Measurements from ENCODE around the gene ALK. TPM values are rescaled to one million over a fixed set of nuclear protein-coding genes. Genes with fewer than 3 reads are reported as not detected.

The ALK gene
- total and polyA plus RNA-seq, 12 donors = 0.09 to 1.8 (median 0.53) TPM; not detected in 1

DNA sequence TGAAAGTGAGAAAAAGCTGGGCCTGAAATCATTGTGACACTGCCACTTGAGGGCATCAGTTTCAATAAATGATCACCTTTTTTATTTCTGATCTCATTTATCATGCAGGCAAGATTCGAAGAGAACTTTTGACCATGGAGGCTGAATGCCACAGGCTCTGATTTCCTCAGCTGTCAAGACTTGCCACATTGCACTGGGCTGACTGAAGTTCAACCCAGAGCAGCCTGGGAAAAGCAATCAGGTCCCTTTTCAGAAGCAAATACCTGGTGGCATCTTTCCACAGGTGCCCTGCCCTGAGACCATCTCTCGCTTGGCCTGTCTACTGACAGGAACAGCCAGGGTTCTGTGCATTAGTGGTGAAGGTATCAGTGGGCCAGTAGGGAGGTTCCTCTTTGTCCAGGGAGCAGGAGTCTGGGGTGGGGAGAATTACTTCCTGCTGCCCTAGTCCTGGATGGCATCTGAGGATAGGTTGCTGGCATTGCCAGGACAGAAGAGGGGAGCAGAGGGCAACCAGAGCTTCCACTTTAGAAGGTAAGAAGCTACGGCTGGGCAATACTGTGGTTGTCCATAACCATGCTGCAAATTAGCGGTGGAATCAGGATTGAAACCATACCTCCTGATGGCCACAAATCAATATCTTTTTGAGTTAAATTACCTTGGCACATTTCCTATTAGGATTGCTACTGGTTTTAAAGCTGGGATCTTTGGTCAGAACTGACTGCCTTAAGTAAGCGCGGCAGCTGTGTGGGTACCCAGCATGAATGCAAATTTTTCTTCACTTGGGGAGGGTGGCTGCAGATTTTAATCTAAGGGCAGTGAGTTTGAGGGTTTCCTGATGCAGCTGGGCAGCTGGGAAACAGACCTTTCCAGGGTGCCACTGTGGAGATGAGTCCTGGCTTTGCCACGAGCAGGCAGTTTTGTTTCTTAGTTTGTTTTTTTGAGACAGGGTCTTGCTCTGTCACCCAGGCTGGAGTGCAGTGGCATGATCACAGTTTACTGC lies 394.5 kb downstream of the ALK start:
- no peak for DNase-seq
- 86 to 94% (median 88%) methylated on average over 6 to 7 of the region's 7 CpGs for WGBS, 4 donors

DNA sequence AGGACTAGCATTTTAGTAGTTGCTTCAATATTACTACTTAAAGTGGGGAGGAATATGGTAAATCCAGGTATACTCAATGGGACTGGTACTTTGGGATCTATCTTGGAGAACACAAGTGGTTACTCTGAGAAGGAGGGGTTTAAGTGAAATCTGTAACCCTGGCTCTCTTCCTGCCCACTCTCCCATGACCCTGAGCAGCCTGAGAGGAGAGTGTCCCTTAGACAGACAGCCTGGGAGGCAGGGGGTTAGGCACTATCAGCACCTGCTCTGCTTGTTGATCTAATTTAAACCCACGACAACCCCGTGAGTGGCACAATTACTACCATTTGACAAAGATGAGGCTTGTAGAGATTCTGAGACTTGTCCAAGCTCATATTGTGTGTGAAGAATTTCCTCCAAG lies 395.5 kb downstream of the ALK start:
- Histone ChIP-seq H3K4me3 (no peak overlapping the region), H3K4me1 (replicated peaks in 1 of 2) (no peaks in the 10 kb centered on the region), H3K27me3 (no peaks in the 10 kb centered on the region), H3K9me3 (replicated peaks in 1 of 3) (no peaks in the 10 kb centered on the region), H3K36me3 (replicated peaks in 1 of 2) (no peaks in the 10 kb centered on the region), H3K27ac (no peak overlapping the region)
- no peak for DNase-seq
- intact Hi-C loops (cut with DNase I) = no loop called here
- 79 to 100% (median 90%) methylated on average over 2 of the region's 2 CpGs for WGBS, 4 donors
- no peak for TF ChIP-seq POLR2A (IDR thresholded peaks at IDR 0.05)
- TF ChIP-seq, protein P1, sequence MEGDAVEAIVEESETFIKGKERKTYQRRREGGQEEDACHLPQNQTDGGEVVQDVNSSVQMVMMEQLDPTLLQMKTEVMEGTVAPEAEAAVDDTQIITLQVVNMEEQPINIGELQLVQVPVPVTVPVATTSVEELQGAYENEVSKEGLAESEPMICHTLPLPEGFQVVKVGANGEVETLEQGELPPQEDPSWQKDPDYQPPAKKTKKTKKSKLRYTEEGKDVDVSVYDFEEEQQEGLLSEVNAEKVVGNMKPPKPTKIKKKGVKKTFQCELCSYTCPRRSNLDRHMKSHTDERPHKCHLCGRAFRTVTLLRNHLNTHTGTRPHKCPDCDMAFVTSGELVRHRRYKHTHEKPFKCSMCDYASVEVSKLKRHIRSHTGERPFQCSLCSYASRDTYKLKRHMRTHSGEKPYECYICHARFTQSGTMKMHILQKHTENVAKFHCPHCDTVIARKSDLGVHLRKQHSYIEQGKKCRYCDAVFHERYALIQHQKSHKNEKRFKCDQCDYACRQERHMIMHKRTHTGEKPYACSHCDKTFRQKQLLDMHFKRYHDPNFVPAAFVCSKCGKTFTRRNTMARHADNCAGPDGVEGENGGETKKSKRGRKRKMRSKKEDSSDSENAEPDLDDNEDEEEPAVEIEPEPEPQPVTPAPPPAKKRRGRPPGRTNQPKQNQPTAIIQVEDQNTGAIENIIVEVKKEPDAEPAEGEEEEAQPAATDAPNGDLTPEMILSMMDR (IDR thresholded peaks at IDR 0.05) = no peak

More for the DNA sequence above, 394.5 kb downstream of the ALK start:
- H3K27ac ChIP-seq = no peak overlapping the region
- H3K9me3 ChIP-seq (replicated peaks in 1 of 3) = no peaks in the 10 kb centered on the region
- no peaks in the 10 kb centered on the region for H3K4me1 ChIP-seq (replicated peaks in 1 of 2)
- H3K27me3 ChIP-seq = no peaks in the 10 kb centered on the region
- intact Hi-C loops (cut with DNase I) = no loop called here
- no peak overlapping the region for H3K4me3 ChIP-seq
- TF ChIP-seq POLR2A (IDR thresholded peaks at IDR 0.05) = no peak
- TF ChIP-seq, protein P1 (IDR thresholded peaks at IDR 0.05) = no peak
- H3K36me3 ChIP-seq (replicated peaks in 1 of 2) = no peaks in the 10 kb centered on the region

DNA sequence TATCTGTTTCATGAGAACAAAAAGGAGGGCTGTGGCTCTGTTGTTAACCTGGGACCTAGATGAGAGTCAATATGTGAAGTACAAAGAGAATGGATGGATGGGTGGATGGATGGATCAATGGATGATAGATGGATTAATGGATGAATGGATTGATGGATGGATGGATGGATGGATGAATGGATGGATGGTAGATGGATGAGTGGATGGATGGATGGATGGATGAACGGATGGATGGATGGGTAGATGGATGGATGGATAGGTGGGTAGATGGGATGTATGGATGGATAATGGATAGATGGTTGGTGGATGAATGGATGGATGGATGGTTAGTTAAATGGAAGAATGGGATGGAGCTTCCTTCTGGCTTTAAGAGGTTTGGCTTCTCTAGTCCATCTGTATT lies 396.7 kb downstream of the ALK start:
- no peaks in the 10 kb centered on the region for H3K27me3 ChIP-seq
- no peaks in the 10 kb centered on the region for H3K4me1 ChIP-seq (replicated peaks in 1 of 2)
- no peaks in the 10 kb centered on the region for H3K36me3 ChIP-seq (replicated peaks in 1 of 2)
- H3K4me3 ChIP-seq = no peak overlapping the region
- TF ChIP-seq POLR2A (IDR thresholded peaks at IDR 0.05) = no peak
- TF ChIP-seq, protein P1 (IDR thresholded peaks at IDR 0.05) = no peak
- H3K9me3 ChIP-seq (replicated peaks in 1 of 3) = no peaks in the 10 kb centered on the region
- no peak overlapping the region for H3K27ac ChIP-seq
- WGBS, 4 donors = 73 to 96% (median 82%) methylated on average over 1 of the region's 1 CpG
- intact Hi-C loops (cut with DNase I) = no loop called here
- no peak for DNase-seq

DNA sequence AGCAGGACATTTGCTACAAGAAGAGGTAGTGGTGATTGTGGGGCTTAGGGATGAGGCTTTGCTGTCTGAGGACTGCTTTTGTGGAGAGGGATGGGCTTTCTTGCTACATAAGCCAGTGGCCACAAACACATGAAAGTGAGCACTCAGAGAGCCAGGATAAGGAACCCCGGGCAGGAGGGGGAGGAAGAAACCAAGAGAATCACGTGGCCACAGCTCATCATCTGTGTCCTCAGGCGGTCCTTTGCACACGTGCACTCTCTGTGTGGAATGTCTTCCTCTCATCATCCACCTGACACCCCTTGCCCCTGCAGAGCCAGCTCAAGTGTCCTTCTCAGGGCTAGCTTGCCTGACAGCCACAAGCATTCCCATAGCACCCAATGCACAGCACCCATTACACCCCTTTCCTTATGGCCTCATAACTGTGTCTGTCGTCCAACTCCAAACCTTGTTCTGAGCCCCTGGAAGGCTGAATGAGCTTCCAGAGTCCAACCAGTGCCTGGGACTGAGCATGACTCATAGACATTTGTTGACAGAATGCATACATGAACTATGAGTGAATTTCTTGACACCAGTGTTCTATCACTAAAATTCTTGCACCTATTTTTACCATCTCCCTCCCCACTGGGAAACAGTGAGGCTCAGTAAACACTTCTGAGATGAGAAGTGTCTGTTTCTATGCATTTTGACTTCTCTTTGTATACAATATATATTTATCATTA lies 398.3 kb downstream of the ALK start:
- TF ChIP-seq, protein P1 (IDR thresholded peaks at IDR 0.05) = no peak
- TF ChIP-seq POLR2A (IDR thresholded peaks at IDR 0.05) = no peak

More for the DNA sequence above, 398.3 kb downstream of the ALK start:
- Histone ChIP-seq H3K9me3 (replicated peaks in 1 of 3) (no peaks in the 10 kb centered on the region), H3K27ac (no peak overlapping the region), H3K4me3 (no peak overlapping the region), H3K27me3 (no peaks in the 10 kb centered on the region), H3K4me1 (replicated peaks in 1 of 2) (peaks cover 0 to 4% of the 10 kb centered on the region in 2 donors), H3K36me3 (replicated peaks in 1 of 2) (no peaks in the 10 kb centered on the region)
- 64 to 76% (median 74%) methylated on average over 5 of the region's 5 CpGs for WGBS, 4 donors
- intact Hi-C loops (cut with DNase I) = no loop called here
- no peak for DNase-seq
